Measurements from ENCODE around the gene DNMT1. TPM values are rescaled to one million over a fixed set of nuclear protein-coding genes. Genes with fewer than 3 reads are reported as not detected.

The DNMT1 gene
- total RNA-seq, 2 experiments from 2014 or later: 408 to 412 TPM

DNA sequence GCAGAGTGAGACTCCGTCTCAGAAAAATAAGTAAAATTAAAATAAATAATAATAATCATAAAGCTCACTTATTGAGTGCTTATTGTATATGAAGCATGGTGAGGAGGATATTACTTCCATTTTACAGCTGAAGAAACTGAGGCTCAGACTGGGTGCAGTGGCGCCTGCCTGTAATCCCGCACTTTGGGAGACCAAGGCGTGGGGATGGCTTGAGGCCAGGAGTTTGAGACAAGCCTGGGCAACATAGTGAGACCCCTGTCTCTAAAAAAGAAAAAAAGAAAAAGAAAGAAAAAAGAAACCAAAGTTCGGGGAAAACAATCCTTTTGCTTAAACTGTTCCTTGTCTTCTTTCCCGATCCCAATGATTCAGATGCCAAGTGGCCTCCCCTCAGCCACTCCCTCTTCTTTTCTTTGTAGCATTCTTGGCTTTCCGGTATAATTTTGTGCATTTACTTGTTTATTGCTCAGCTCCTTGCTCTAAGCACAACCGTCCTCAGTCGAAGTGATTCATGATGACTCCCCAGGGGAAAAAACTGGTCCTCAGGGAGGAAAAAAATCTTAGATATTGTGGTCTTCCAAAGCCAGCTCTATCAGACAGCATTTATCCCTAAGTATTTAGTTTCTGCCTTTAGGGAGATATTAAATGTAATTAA is 74.1 kb downstream of the DNMT1 start:
- ChIA-PET POLR2A (interaction anchor here (9.8 kb wide), 1 partner anchor 16 kb away, joined by 92 read pairs; the partner anchor contains the start of genes ANGPTL6 and PPAN), CTCF (interaction anchor here (1.2 to 2.9 kb wide), 7 partner anchors 9 to 129 kb away, joined by 4 to 11 read pairs (median 5); partner anchors contain the start of gene PPAN)
- Mint-ChIP-seq H3K9me3 (ENCODE audit: insufficient read depth) (no peaks in the 10 kb centered on the region), H3K4me1 (ENCODE audit: low read depth) (peaks cover 27% of the 10 kb centered on the region), H3K4me3 (no peak overlapping the region), H3K27ac (no peak overlapping the region), H3K36me3 (ENCODE audit: low read depth) (peaks cover 26% of the 10 kb centered on the region), H3K27me3 (ENCODE audit: low read depth) (no peaks in the 10 kb centered on the region)
- ATAC-seq (no peak), DNase-seq (no peak)

- ChIA-PET POLR2A (interaction anchor here (0.9 to 9.8 kb wide), 2 partner anchors 9 to 15 kb away, joined by 7 to 92 read pairs; partner anchors contain the start of genes ANGPTL6 and PPAN), CTCF (interaction anchor here (1.0 to 2.9 kb wide), 4 partner anchors 11 to 131 kb away, joined by 3 to 11 read pairs (median 6); partner anchors contain the start of gene PPAN)
- H3K4me3 Mint-ChIP-seq: peak overlapping the region; percentile 95
- peak; percentile 3 for ATAC-seq
- DNase-seq: no peak
- H3K27ac Mint-ChIP-seq: peak overlapping the region; percentile 91
- no peaks in the 10 kb centered on the region for H3K9me3 Mint-ChIP-seq (ENCODE audit: insufficient read depth)
- no peaks in the 10 kb centered on the region for H3K27me3 Mint-ChIP-seq (ENCODE audit: low read depth)
- H3K4me1 Mint-ChIP-seq (ENCODE audit: low read depth): peaks cover 27% of the 10 kb centered on the region
- H3K36me3 Mint-ChIP-seq (ENCODE audit: low read depth): peaks cover 35% of the 10 kb centered on the region
Observed at GRCh38 chr19:10118960-10119359, 75.8 kb downstream of the DNMT1 start.

GRCh38 chr19:10116866-10117616 is 77.7 kb downstream of the DNMT1 start:
- H3K27me3 Mint-ChIP-seq (ENCODE audit: low read depth): no peaks in the 10 kb centered on the region
- peaks cover 44% of the 10 kb centered on the region for H3K4me1 Mint-ChIP-seq (ENCODE audit: low read depth)
- ChIA-PET CTCF (interaction anchor here (0.9 to 1.7 kb wide), 3 partner anchors 18 to 185 kb away, joined by 3 to 8 read pairs (median 8); no protein-coding TSS in a partner anchor), POLR2A (interaction anchor here (0.8 to 9.8 kb wide), 3 partner anchors 13 to 26 kb away, joined by 3 to 92 read pairs (median 6); partner anchors contain the start of genes ANGPTL6 and PPAN)
- ATAC-seq (no peak), DNase-seq (no peak)
- H3K4me3 Mint-ChIP-seq: peak overlapping the region; percentile 12
- H3K36me3 Mint-ChIP-seq (ENCODE audit: low read depth): peaks cover 48% of the 10 kb centered on the region
- H3K9me3 Mint-ChIP-seq (ENCODE audit: insufficient read depth): no peaks in the 10 kb centered on the region
- H3K27ac Mint-ChIP-seq: no peak overlapping the region

- H3K27ac Mint-ChIP-seq: peak overlapping the region; percentile 69
- POLR2A ChIA-PET: interaction anchor here (1.1 to 9.8 kb wide), 4 partner anchors 12 to 78 kb away, joined by 3 to 92 read pairs (median 4); partner anchors contain the start of genes ANGPTL6 and PPAN
- H3K9me3 Mint-ChIP-seq (ENCODE audit: insufficient read depth): no peaks in the 10 kb centered on the region
- no peaks in the 10 kb centered on the region for H3K27me3 Mint-ChIP-seq (ENCODE audit: low read depth)
- CTCF ChIA-PET: interaction anchor here (1.0 kb wide), 1 partner anchor 17 kb away, joined by 3 read pairs; no protein-coding TSS in a partner anchor
- peaks cover 52% of the 10 kb centered on the region for H3K36me3 Mint-ChIP-seq (ENCODE audit: low read depth)
- no peak overlapping the region for H3K4me3 Mint-ChIP-seq
- H3K4me1 Mint-ChIP-seq (ENCODE audit: low read depth): peaks cover 52% of the 10 kb centered on the region
- DNase-seq: no peak
- ATAC-seq: no peak
Observed at GRCh38 chr19:10116085-10116865, 78.5 kb downstream of the DNMT1 start.

- no peak for ATAC-seq
- CTCF ChIA-PET: interaction anchor here (1.0 to 1.3 kb wide), 2 partner anchors 16 to 135 kb away, joined by 3 to 4 read pairs; no protein-coding TSS in a partner anchor
- peaks cover 58% of the 10 kb centered on the region for H3K36me3 Mint-ChIP-seq (ENCODE audit: low read depth)
- H3K4me3 Mint-ChIP-seq: no peak overlapping the region
- H3K9me3 Mint-ChIP-seq (ENCODE audit: insufficient read depth): no peaks in the 10 kb centered on the region
- H3K27me3 Mint-ChIP-seq (ENCODE audit: low read depth): no peaks in the 10 kb centered on the region
- peak overlapping the region; percentile 69 for H3K27ac Mint-ChIP-seq
- DNase-seq: no peak
- peaks cover 58% of the 10 kb centered on the region for H3K4me1 Mint-ChIP-seq (ENCODE audit: low read depth)
- POLR2A ChIA-PET: interaction anchor here (1.1 to 9.8 kb wide), 4 partner anchors 11 to 79 kb away, joined by 3 to 92 read pairs (median 8); partner anchors contain the start of genes ANGPTL6 and PPAN
Observed at GRCh38 chr19:10115392-10116084, 79.2 kb downstream of the DNMT1 start.

GRCh38 chr19:10114651-10115391 is 79.9 kb downstream of the DNMT1 start:
- ChIA-PET CTCF (interaction anchor here (1.3 to 11.3 kb wide), 2 partner anchors 16 to 136 kb away, joined by 4 to 135 read pairs; no protein-coding TSS in a partner anchor), POLR2A (interaction anchor here (3.1 to 9.8 kb wide), 2 partner anchors 11 to 18 kb away, joined by 14 to 92 read pairs; partner anchors contain the start of genes ANGPTL6 and PPAN)
- no peaks in the 10 kb centered on the region for H3K9me3 Mint-ChIP-seq (ENCODE audit: insufficient read depth)
- H3K27me3 Mint-ChIP-seq (ENCODE audit: low read depth): no peaks in the 10 kb centered on the region
- peaks cover 62% of the 10 kb centered on the region for H3K4me1 Mint-ChIP-seq (ENCODE audit: low read depth)
- H3K36me3 Mint-ChIP-seq (ENCODE audit: low read depth): peaks cover 63% of the 10 kb centered on the region
- ATAC-seq (no peak), DNase-seq (no peak)
- no peak overlapping the region for H3K4me3 Mint-ChIP-seq
- no peak overlapping the region for H3K27ac Mint-ChIP-seq

- Mint-ChIP-seq H3K27ac (no peak overlapping the region), H3K4me3 (no peak overlapping the region), H3K36me3 (ENCODE audit: low read depth) (peaks cover 69% of the 10 kb centered on the region), H3K4me1 (ENCODE audit: low read depth) (peaks cover 67% of the 10 kb centered on the region), H3K27me3 (ENCODE audit: low read depth) (no peaks in the 10 kb centered on the region), H3K9me3 (ENCODE audit: insufficient read depth) (no peaks in the 10 kb centered on the region)
- no peak for DNase-seq
- ChIA-PET POLR2A (interaction anchor here (0.5 to 9.8 kb wide), 3 partner anchors 10 to 867 kb away, joined by 3 to 92 read pairs (median 14); partner anchors contain the start of genes ANGPTL6 and PPAN), CTCF (interaction anchor here (0.8 to 11.3 kb wide), 6 partner anchors 11 to 138 kb away, joined by 3 to 135 read pairs (median 4); partner anchors contain the start of genes ANGPTL6 and MRPL4)
- ATAC-seq: no peak
Observed at GRCh38 chr19:10113964-10114650, 80.6 kb downstream of the DNMT1 start.

GRCh38 chr19:10113592-10113963 is 81.2 kb downstream of the DNMT1 start:
- Mint-ChIP-seq H3K36me3 (ENCODE audit: low read depth) (peaks cover 66% of the 10 kb centered on the region), H3K9me3 (ENCODE audit: insufficient read depth) (no peaks in the 10 kb centered on the region), H3K4me1 (ENCODE audit: low read depth) (peaks cover 64% of the 10 kb centered on the region)

GRCh38 chr19:10112895-10113591 is 81.7 kb downstream of the DNMT1 start:
- H3K9me3 Mint-ChIP-seq (ENCODE audit: insufficient read depth): no peaks in the 10 kb centered on the region
- no peaks in the 10 kb centered on the region for H3K27me3 Mint-ChIP-seq (ENCODE audit: low read depth)
- peaks cover 71% of the 10 kb centered on the region for H3K36me3 Mint-ChIP-seq (ENCODE audit: low read depth)
- H3K4me1 Mint-ChIP-seq (ENCODE audit: low read depth): peaks cover 68% of the 10 kb centered on the region
- peak; percentile 77 for DNase-seq
- ATAC-seq: peak; percentile 37
- H3K27ac Mint-ChIP-seq: peak overlapping the region; percentile 95
- CTCF ChIA-PET: interaction anchor here (0.7 to 11.3 kb wide), 14 partner anchors 10 to 182 kb away, joined by 3 to 135 read pairs (median 4); partner anchors contain the start of genes ANGPTL6, MRPL4 and SHFL
- POLR2A ChIA-PET: interaction anchor here (0.5 to 9.8 kb wide), 3 partner anchors 9 to 868 kb away, joined by 3 to 92 read pairs (median 14); partner anchors contain the start of genes ANGPTL6 and PPAN
- H3K4me3 Mint-ChIP-seq: peak overlapping the region; percentile 61

More at GRCh38 chr19:10113592-10113963, 81.2 kb downstream of the DNMT1 start:
- H3K4me3 Mint-ChIP-seq: no peak overlapping the region
- CTCF ChIA-PET: interaction anchor here (0.7 to 11.3 kb wide), 12 partner anchors 10 to 183 kb away, joined by 3 to 135 read pairs (median 4); partner anchors contain the start of genes ANGPTL6, MRPL4 and SHFL
- DNase-seq (no peak), ATAC-seq (no peak)
- peak overlapping the region; percentile 43 for H3K27ac Mint-ChIP-seq
- H3K27me3 Mint-ChIP-seq (ENCODE audit: low read depth): no peaks in the 10 kb centered on the region
- POLR2A ChIA-PET: interaction anchor here (0.5 to 9.8 kb wide), 3 partner anchors 9 to 867 kb away, joined by 3 to 92 read pairs (median 14); partner anchors contain the start of genes ANGPTL6 and PPAN
